Activated CD4-positive, alpha-beta T cell treated with anti-CD3 and anti-CD28 coated beads, Interleukin-2, amount 10 ng/mL, durations not matched to agents 24 days and 14 days (primary cell): ENCODE results near the gene MXRA7. TPM values are rescaled to one million over a fixed set of nuclear protein-coding genes. Genes with fewer than 3 reads are reported as not detected.
"Not testable (repeated sequence)": the region's sequence is repeated elsewhere in the genome, so short reads cannot be mapped to it uniquely, and the experiment has no call there.

Source experiments
- DNase-seq: peaks from one replicate; pipeline ENCODE4 v3.0.0; 2022
- H3K27ac Mint-ChIP-seq: one replicate; pipeline ENCODE4 v1.8.0; 2022; ENCODE audit warnings: mild to moderate bottlenecking, mixed read lengths
- H3K27me3 Mint-ChIP-seq: one replicate; pipeline ENCODE4 v1.8.0; 2022; ENCODE audit warnings: mixed read lengths
- H3K36me3 Mint-ChIP-seq: one replicate; pipeline ENCODE4 v1.8.0; 2022; ENCODE audit warnings: low read depth, mild to moderate bottlenecking, mixed read lengths
- H3K4me1 Mint-ChIP-seq: one replicate; pipeline ENCODE4 v1.8.0; 2021; ENCODE audit warnings: mixed read lengths
- H3K4me3 Mint-ChIP-seq: one replicate; pipeline ENCODE4 v1.8.0; 2022; ENCODE audit warnings: mild to moderate bottlenecking, moderate library complexity, mixed read lengths
- H3K9me3 Mint-ChIP-seq: one replicate; pipeline ENCODE4 v1.8.0; 2021; ENCODE audit warnings: mixed read lengths
- intact Hi-C: fragments of 100-400 bp; cut with micrococcal nuclease; formaldehyde crosslinking; loops from one replicate; pipeline ENCODE4 v1.15.1; 2023
- total RNA-seq: library from RNA; stranded (reverse); gene quantifications from 2 replicates; pipeline ENCODE4 v1.2.3, GENCODE V29; 2022

Gene MXRA7
- total RNA-seq: 3.4 and 3.7 TPM in 2 replicates

- Mint-ChIP-seq H3K27ac (no peak within 1 kb of the TSS), H3K27me3 (peaks cover 4% of the 10 kb centered on the region), H3K4me3 (peak within 1 kb of the TSS; percentile 67), H3K4me1 (peaks cover 30% of the 10 kb centered on the region), H3K9me3 (no peaks in the 10 kb centered on the region), H3K36me3 (peaks cover 29% of the 10 kb centered on the region)
- peak; percentile 88 for DNase-seq
- intact Hi-C loops: no loop called here
Measured at GRCh38 chr17:76710863-76711611, at the start of gene MXRA7. Gene MXRA7 (minus strand): TSS chr17:76710965. CDS start chr17:76710946, 19 bp downstream.

GRCh38 chr17:76758570-76758969 lies 47.8 kb upstream of the MXRA7 start:
- Mint-ChIP-seq H3K4me1 (peaks cover 8% of the 10 kb centered on the region), H3K27ac (no peak overlapping the region), H3K36me3 (peaks cover 25% of the 10 kb centered on the region), H3K9me3 (no peaks in the 10 kb centered on the region), H3K27me3 (no peaks in the 10 kb centered on the region), H3K4me3 (no peak overlapping the region)
- DNase-seq: no peak
- intact Hi-C loops: no loop called here

GRCh38 chr17:76757256-76757655 lies 46.5 kb upstream of the MXRA7 start:
- Mint-ChIP-seq H3K4me1 (peaks cover 18% of the 10 kb centered on the region), H3K27ac (no peak overlapping the region), H3K27me3 (no peaks in the 10 kb centered on the region), H3K36me3 (peaks cover 31% of the 10 kb centered on the region), H3K4me3 (no peak overlapping the region), H3K9me3 (no peaks in the 10 kb centered on the region)
- intact Hi-C loops: no loop called here
- DNase-seq: no peak

- no peak overlapping the region for H3K4me3 Mint-ChIP-seq
- peaks cover 21% of the 10 kb centered on the region for H3K4me1 Mint-ChIP-seq
- H3K36me3 Mint-ChIP-seq: peaks cover 34% of the 10 kb centered on the region
- no peak for DNase-seq
- H3K9me3 Mint-ChIP-seq: no peaks in the 10 kb centered on the region
- no peak overlapping the region for H3K27ac Mint-ChIP-seq
- no peaks in the 10 kb centered on the region for H3K27me3 Mint-ChIP-seq
- intact Hi-C loops: no loop called here
Measured at GRCh38 chr17:76755285-76755684, 44.5 kb upstream of the MXRA7 start.

GRCh38 chr17:76753061-76753961 lies 42.5 kb upstream of the MXRA7 start:
- intact Hi-C loops: loop anchor here (2.0 kb wide), 1 partner anchor 15 kb away; the partner anchor contains the start of gene MFSD11
- peak; percentile 77 for DNase-seq
- Mint-ChIP-seq H3K27ac (peak overlapping the region; percentile 92), H3K36me3 (peaks cover 38% of the 10 kb centered on the region), H3K27me3 (no peaks in the 10 kb centered on the region), H3K4me1 (peaks cover 23% of the 10 kb centered on the region), H3K4me3 (peak overlapping the region; percentile 89), H3K9me3 (no peaks in the 10 kb centered on the region)

- Mint-ChIP-seq H3K36me3 (peaks cover 32% of the 10 kb centered on the region), H3K27me3 (no peaks in the 10 kb centered on the region), H3K9me3 (no peaks in the 10 kb centered on the region), H3K4me1 (peaks cover 20% of the 10 kb centered on the region), H3K27ac (peak overlapping the region; percentile 74), H3K4me3 (peak overlapping the region; percentile 39)
- intact Hi-C loops: loop anchor here (2.0 kb wide), 1 partner anchor 13 kb away; the partner anchor contains the start of gene MFSD11
- DNase-seq: peak; percentile 61
Measured at GRCh38 chr17:76752006-76752405, 41.2 kb upstream of the MXRA7 start.

GRCh38 chr17:76751416-76751993 lies 40.7 kb upstream of the MXRA7 start:
- Mint-ChIP-seq H3K9me3 (no peaks in the 10 kb centered on the region), H3K4me3 (no peak overlapping the region), H3K4me1 (peaks cover 19% of the 10 kb centered on the region), H3K36me3 (peaks cover 33% of the 10 kb centered on the region), H3K27me3 (no peaks in the 10 kb centered on the region), H3K27ac (no peak overlapping the region)
- intact Hi-C loops: no loop called here
- DNase-seq: no peak

- Mint-ChIP-seq H3K27me3 (no peaks in the 10 kb centered on the region), H3K36me3 (peaks cover 50% of the 10 kb centered on the region), H3K4me1 (peaks cover 20% of the 10 kb centered on the region), H3K27ac (no peak overlapping the region), H3K9me3 (no peaks in the 10 kb centered on the region), H3K4me3 (no peak overlapping the region)
- no peak for DNase-seq
- intact Hi-C loops: no loop called here
Measured at GRCh38 chr17:76748657-76749056, 37.9 kb upstream of the MXRA7 start.

GRCh38 chr17:76747716-76748363 lies 37.1 kb upstream of the MXRA7 start:
- Mint-ChIP-seq H3K27me3 (no peaks in the 10 kb centered on the region), H3K4me3 (no peak overlapping the region), H3K27ac (no peak overlapping the region), H3K36me3 (peaks cover 47% of the 10 kb centered on the region), H3K4me1 (peaks cover 12% of the 10 kb centered on the region), H3K9me3 (no peaks in the 10 kb centered on the region)
- DNase-seq: no peak
- intact Hi-C loops: no loop called here

GRCh38 chr17:76745785-76746184 lies 35.0 kb upstream of the MXRA7 start:
- DNase-seq, intact Hi-C loops, H3K27ac Mint-ChIP-seq, H3K4me1 Mint-ChIP-seq, H3K27me3 Mint-ChIP-seq, H3K9me3 Mint-ChIP-seq, H3K4me3 Mint-ChIP-seq: not testable (repeated sequence)
- H3K36me3 Mint-ChIP-seq: peaks cover 49% of the 10 kb centered on the region

- intact Hi-C loops: no loop called here
- no peak overlapping the region for H3K4me3 Mint-ChIP-seq
- H3K9me3 Mint-ChIP-seq: no peaks in the 10 kb centered on the region
- H3K27ac Mint-ChIP-seq: no peak overlapping the region
- no peaks in the 10 kb centered on the region for H3K27me3 Mint-ChIP-seq
- DNase-seq: no peak
- peaks cover 45% of the 10 kb centered on the region for H3K36me3 Mint-ChIP-seq
- H3K4me1 Mint-ChIP-seq: peaks cover 10% of the 10 kb centered on the region
Measured at GRCh38 chr17:76744747-76745146, 34.0 kb upstream of the MXRA7 start.

GRCh38 chr17:76742958-76743357 lies 32.2 kb upstream of the MXRA7 start:
- Mint-ChIP-seq H3K9me3 (no peaks in the 10 kb centered on the region), H3K36me3 (peaks cover 36% of the 10 kb centered on the region), H3K4me1 (peaks cover 22% of the 10 kb centered on the region), H3K4me3 (no peak overlapping the region), H3K27ac (no peak overlapping the region), H3K27me3 (no peaks in the 10 kb centered on the region)
- intact Hi-C loops: no loop called here
- no peak for DNase-seq

GRCh38 chr17:76740329-76741118 lies 29.8 kb upstream of the MXRA7 start:
- H3K36me3 Mint-ChIP-seq: peaks cover 31% of the 10 kb centered on the region
- DNase-seq: no peak
- intact Hi-C loops: no loop called here
- H3K4me1 Mint-ChIP-seq: peaks cover 21% of the 10 kb centered on the region
- H3K9me3 Mint-ChIP-seq: no peaks in the 10 kb centered on the region
- H3K27me3 Mint-ChIP-seq: no peaks in the 10 kb centered on the region
- no peak overlapping the region for H3K4me3 Mint-ChIP-seq
- H3K27ac Mint-ChIP-seq: no peak overlapping the region
